Measurements from ENCODE around the gene PBX4.

DNA sequence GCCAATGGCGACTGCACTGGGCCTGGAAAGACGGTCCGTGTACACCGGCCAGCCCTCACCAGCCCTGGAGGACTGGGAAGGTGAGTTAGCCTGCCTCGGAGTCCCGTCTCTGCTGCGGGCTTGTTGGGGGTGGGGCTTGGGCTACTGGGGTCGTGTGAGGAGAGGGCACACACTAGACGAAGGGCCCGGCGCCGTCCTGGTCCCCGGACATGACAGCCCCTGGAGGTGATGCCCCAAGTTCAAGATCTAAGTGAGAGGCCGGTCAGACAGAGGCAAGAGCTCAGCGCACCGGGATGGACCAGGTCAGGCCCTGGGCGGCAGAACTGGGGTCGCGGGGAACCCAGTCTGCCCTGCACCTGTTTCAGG, 78.8 kb downstream of the PBX4 start:
- no peak for TF ChIP-seq CTCF (IDR thresholded peaks at IDR 0.05)
- TF ChIP-seq, protein P1, sequence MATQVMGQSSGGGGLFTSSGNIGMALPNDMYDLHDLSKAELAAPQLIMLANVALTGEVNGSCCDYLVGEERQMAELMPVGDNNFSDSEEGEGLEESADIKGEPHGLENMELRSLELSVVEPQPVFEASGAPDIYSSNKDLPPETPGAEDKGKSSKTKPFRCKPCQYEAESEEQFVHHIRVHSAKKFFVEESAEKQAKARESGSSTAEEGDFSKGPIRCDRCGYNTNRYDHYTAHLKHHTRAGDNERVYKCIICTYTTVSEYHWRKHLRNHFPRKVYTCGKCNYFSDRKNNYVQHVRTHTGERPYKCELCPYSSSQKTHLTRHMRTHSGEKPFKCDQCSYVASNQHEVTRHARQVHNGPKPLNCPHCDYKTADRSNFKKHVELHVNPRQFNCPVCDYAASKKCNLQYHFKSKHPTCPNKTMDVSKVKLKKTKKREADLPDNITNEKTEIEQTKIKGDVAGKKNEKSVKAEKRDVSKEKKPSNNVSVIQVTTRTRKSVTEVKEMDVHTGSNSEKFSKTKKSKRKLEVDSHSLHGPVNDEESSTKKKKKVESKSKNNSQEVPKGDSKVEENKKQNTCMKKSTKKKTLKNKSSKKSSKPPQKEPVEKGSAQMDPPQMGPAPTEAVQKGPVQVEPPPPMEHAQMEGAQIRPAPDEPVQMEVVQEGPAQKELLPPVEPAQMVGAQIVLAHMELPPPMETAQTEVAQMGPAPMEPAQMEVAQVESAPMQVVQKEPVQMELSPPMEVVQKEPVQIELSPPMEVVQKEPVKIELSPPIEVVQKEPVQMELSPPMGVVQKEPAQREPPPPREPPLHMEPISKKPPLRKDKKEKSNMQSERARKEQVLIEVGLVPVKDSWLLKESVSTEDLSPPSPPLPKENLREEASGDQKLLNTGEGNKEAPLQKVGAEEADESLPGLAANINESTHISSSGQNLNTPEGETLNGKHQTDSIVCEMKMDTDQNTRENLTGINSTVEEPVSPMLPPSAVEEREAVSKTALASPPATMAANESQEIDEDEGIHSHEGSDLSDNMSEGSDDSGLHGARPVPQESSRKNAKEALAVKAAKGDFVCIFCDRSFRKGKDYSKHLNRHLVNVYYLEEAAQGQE (IDR thresholded peaks at IDR 0.05; ENCODE audit: insufficient read depth in 1 of 2, low read depth in 2 of 2, low read length in 1 of 2) = no peak
- no peak for TF ChIP-seq POLR2AphosphoS5 (IDR thresholded peaks at IDR 0.05; ENCODE audit: low read depth, low read length)
- no peak for TF ChIP-seq SIN3A (IDR thresholded peaks at IDR 0.05; ENCODE audit: borderline replicate concordance, insufficient read depth, low read depth, low read length)

Measured in Panc1 (cell line).